Islet precursor cell (in vitro differentiated cells): ENCODE measurements around the gene TTLL4.

ENCODE experiments used
- DNase-seq: peaks from one replicate; pipeline ENCODE4 v3.0.0-alpha.2; 2018

Gene TTLL4

GRCh38 chr2:218716070-218716469 lies 5.4 kb downstream of the TTLL4 start:
- no peak for DNase-seq

GRCh38 chr2:218717262-218717661 lies 6.6 kb downstream of the TTLL4 start:
- no peak for DNase-seq

GRCh38 chr2:218718058-218718457 lies 7.4 kb downstream of the TTLL4 start:
- DNase-seq = no peak

DNA sequence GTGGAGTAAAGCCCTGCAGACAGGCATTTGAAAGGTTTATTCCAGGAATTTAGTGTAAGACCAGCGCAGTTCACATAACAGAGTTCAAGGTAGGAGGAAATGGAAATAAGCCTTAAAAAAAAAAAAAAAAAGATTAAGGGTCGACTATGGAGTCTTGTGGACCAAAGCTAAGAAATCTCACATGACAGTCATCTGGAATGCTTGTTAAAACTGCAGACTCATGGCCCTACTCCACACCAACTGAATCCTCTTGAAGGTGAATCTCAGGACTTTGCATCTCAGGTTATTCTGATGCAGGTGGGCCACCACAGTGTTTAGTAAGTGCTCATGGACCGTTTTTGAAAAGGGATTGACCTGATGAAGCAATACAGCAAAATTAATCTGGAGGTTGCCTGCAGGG lies 8.8 kb downstream of the TTLL4 start:
- no peak for DNase-seq

GRCh38 chr2:218720048-218721041 lies 9.7 kb downstream of the TTLL4 start:
- DNase-seq = no peak

DNA sequence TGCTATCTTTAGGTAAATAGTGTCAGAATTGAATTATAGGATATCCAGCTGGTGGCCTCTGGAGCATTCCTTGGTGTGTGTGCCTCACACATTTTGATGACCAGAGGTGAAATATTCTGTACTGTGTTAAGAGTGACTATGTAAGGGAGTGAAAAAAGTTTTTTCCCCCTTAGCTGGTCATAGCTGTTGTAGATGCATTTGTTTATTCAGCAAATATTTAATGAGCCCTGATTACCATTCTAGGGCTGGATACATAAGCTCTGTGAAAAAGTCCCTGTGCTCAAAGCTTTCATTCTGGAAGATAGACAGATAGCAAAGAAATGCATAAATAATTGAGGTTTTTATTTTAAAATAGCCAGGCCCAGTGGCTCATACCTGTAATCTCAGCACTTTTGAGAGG lies 10.9 kb downstream of the TTLL4 start:
- DNase-seq = no peak

DNA sequence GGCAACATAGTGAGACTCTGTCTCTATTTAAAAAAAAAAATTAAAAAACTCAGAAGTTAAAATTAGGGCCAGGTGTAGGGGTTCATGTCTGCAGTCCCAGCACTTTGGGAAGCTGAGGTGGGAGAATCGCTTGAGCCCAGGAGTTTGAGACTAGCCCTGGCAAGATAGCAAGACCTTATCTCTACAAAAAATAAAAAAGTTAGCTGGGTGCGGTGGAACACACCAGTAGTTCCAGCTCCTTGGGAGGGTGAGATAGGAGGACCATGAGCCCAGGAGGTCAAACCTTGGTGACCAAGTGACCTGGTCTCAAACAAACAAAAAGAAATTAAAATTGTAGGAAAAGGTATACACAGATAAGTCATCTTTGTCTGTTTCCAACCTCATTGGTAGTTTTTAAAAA lies 11.3 kb downstream of the TTLL4 start:
- DNase-seq = no peak

DNA sequence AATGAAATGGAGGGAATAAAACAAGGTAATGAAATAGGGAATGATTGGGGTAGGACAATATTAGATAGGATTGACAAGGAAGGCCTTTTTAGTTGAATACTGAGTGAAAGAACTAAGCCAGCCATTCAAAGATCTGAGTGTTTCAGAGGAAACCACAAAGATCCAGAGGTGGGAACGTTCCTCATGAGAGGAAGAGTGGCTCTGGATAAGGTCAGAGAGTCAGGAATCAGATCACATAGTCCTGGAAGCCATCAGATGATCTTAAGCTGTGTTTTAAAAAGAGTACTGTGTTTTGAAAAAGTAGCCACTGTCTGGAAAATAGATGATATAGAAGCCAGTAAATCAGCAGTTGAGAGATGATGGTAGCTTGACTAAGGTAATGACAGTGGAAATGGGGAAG lies 11.8 kb downstream of the TTLL4 start:
- DNase-seq = no peak

- no peak for DNase-seq
Measured at GRCh38 chr2:218722876-218723785, 12.5 kb downstream of the TTLL4 start.

DNA sequence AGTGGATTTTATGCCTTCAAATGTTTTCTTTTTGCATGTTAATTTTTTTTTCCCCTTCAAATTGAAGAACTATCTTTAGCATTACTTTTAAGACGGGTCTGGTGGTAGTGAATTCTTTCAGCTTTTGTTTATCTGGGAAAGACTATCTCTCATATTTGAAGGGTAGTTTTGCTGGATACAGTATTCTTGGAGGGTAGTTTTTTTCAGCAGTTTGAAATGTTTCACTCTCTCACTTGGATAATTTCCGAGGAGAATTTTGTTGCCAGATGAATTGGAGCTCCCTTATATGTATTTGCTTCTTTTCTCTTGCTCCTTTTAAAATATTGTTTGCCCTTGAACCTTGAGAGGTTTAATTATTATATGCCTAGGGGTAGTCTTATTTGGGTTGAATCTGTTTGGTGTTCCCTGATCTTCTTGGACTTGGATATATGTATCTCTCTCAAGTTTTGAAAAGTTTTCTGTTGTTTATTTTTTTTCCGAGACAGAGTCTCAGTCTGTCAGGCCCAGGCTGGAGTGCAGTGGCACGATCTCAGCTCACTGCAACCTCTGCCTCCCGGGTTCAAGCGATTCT lies 15.5 kb downstream of the TTLL4 start:
- no peak for DNase-seq

DNA sequence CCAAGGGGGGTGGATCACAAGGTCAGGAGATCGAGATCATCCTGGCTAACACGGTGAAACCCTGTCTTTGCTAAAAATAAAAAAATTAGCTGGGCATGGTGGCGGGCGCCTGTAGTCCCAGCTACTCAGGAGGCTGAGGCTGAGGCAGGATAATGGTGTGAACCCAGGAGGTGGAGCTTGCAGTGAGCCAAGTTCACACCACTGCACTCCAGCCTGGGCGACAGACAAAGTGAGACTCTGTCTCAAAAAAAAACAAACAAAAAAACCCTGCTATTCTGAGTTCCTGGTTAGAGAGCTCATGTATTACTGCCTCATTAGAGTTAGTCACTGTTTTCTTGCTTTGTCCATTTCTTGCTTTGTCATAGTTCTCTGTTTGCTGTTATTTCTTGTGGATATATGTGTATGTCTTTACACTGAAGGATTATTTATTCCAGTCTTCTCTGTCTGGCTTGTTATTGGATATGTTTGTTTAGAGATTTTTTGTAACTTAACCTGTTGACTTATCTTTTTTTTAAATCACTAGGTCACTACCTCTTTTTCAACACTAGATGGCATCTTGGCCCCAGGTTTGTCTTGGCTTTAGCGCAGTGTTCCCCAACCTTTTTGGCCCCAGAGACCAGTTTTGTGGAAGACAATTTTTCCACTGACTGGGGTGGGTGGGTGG lies 17.0 kb downstream of the TTLL4 start:
- no peak for DNase-seq

DNA sequence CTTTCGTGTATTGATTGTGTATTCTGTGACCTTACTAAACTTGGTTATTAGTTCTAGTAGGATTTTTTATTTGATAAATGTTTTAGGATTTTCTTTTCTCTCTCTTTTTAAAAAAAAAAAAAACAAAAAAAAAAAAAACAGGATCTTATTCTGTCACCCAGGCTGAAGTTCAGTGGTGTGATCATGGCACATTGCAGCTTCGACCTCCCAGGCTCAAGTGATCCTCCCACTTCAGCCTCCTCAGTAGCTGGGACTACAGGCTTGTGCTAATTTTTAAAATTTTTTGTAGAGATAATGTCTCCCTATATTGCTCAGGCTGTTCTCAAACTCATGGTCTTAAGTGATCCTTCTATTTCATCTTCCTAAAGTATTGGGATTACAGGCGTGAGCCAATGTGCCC lies 19.0 kb downstream of the TTLL4 start:
- no peak for DNase-seq

DNA sequence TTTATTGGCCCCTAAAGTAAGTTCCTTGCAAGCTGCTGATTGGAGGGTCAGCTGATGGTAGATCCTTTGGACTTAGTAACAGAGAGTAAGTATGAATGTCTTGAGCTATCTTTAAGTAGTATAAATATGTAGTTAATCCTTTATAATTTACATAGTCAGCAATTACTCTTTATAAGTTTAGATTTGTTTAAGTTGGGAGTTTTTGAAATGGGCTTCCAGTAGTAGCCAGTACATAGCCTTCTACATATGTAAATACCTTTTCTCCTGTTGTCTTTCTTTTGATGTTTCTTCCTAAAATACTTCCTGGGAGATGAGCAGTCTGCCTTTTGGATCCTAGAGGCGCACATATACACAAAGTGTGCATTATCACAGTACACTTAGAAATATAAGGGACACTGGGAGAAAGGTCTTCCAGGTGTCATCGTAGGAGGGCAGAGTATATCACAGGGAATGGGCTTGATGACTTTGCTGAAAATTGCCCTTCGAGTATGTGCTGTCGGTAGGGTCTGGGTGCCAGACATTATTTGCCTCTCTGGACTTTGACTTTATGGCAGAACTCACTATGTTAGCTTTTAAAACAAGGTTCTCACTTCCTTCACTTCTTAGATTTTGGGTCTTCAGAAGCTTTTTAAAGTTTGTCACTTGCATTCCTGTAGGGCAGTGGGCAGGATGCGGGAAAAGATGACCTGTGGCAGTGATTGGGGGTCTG lies 21.6 kb downstream of the TTLL4 start:
- DNase-seq = no peak

DNA sequence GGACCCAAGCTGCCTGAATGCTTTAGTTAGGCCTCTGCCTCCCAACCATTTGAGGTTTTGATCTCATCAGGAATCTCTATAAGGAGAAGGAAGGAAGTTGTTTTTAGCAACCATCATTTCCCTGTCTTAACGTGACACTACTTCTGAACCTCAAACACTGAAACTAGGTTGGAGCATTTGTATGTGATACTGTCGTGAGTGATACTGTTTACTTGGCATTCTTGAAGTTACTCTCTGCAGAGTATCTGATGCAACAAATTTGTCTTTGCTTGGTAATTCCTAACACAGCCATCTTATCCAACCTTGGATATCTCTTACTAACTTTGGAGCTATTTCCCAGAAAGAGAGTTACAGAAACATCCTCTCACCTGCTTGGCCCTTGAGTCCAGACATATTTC lies 22.1 kb downstream of the TTLL4 start:
- DNase-seq = no peak

GRCh38 chr2:218733171-218734021 lies 22.8 kb downstream of the TTLL4 start:
- DNase-seq = no peak

DNA sequence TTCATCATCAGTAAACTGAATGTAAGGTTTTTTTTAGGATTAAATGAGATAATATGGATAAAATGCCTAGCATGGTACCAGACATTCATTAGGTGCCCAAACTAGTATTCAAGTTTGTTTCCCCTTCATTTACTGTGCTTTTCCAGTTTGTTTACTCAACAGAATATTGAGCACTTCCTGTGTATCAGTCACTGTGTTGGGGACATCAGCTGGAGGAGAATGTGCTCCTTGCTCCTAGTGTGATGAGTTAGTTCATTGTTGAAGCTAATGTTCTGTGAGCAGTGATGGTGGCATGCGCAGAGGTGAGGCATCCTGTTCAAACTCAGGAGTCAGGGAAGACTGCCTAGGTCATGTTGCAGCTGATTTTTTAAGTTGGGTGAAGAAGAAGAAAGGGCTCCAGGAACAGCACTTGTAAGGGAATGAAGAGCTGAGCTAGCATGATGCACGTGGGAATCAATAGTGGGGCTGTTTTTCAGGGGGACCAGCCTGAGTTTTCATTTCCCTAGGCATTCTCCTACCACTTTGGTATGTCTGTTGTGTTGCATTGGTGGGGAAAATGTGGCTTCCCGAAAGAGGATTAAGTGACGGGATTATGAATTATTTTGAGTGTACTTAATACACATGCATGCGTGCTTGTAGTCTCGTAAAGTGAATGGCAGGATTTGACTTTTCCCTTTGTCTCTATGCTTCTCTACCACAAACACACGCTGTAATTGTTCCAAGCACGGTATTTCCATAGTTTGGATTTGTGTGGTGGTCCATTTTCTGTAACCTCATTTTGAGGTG lies 23.7 kb downstream of the TTLL4 start:
- no peak for DNase-seq

- no peak for DNase-seq
Measured at GRCh38 chr2:218736531-218736930, 25.9 kb downstream of the TTLL4 start.

GRCh38 chr2:218743068-218743467 lies 32.4 kb downstream of the TTLL4 start:
- DNase-seq = no peak

DNA sequence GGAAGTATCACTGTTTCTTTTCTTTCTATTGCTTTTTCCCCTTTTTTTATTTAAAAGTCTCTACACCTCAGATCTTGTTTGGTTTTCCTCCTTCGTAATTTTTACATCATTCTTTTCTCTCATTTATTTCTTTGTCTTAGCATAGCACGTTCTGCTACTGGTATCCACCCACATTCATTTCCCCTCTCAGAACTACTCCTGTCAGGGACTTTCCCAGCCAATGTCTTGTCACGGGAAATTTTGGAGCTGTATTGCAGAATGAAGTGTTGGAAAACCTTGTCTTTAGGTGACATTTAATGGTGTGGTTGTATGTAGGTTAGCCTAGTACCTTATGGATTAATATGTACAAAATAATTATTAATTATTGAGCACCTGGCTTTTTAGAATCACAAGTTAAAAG lies 34.0 kb downstream of the TTLL4 start:
- DNase-seq = no peak

- DNase-seq = no peak
Measured at GRCh38 chr2:218745160-218745558, 34.5 kb downstream of the TTLL4 start.
